HG03354 (cell line): ENCODE measurements around the gene TMEM132E.

Source experiments
- ATAC-seq: cut with Tn5 transposase; IDR thresholded peaks from one replicate; pipeline ENCODE4 v1.9.1; 2021; ENCODE audit warnings: mild to moderate bottlenecking; ENCODE audit not compliant: unreplicated experiment, poor library complexity, severe bottlenecking

The TMEM132E gene

DNA sequence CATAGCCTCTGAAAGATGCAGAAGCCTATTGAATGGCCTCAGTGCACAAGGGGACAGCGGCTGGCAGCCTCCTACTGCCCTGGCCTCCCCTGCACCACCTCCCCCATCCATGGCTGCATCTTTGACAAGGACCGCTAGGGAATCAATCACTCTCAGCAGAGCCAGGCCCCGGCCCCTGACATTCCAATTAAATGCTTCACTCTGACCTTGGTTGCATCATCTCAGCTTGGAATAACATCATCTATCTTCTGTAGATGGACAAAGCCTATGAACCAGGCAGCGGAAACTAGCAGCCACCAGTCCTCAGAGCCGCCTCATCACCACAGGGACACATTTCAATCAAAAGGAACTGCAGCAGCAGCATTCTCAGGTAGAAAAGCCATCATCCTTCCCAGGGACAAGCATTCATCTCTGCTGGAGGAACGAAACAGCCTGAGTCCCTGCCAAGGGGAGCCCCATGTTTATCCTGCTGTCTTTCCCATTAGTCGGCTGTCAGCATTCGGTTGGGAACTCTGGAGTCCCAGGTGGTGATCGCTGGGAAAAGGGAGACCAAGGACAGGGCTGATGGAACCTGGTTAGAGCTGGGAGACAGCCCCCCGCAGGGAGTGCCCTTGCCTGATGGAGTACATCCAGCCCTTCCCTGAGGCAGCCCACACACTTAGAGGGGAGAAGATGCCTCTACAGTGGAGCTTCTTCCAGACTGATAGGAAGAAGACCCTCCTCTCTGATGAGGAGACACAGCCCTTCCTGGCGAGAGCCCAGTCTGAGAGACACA is 11.5 kb upstream of the TMEM132E start:
- ATAC-seq = no peak

DNA sequence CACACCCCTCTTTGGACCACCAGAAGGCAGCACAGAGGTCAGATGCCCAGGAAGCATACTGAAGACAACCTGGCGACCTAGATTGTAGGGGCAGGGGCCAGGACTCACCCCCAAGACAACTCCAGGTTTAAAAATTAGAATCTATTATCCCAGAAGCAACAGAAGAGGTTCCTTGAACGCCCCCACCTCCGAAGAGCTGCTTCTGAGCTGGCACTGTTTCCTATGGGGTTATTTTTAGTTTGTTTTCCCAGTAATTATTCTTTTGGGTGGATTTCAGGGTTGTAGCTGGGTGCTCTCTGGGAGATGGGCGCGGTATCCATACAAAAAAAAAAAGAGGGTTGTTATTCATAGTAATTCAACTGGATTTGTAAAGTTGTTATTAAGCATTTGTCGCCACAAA is 10.4 kb upstream of the TMEM132E start:
- no peak for ATAC-seq

DNA sequence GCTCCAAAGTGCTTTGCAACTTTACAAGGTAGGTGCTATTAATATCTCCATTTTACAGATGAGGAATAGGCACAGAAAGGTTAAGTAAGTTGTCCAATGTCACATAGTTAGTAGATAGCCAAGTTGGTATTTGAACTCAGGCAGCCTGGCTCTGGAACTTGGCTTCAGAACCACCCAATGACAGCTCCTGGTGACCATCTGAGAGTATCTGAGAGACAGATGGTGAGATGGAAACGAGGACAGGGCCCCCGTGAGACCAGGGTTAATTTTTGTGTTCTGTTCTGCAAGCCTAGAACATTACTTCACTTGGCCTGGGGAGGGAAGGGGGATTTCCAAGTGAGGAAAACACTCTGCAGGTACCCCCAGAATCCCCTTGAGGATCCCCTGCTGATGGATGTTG is 9.8 kb upstream of the TMEM132E start:
- ATAC-seq = no peak

DNA sequence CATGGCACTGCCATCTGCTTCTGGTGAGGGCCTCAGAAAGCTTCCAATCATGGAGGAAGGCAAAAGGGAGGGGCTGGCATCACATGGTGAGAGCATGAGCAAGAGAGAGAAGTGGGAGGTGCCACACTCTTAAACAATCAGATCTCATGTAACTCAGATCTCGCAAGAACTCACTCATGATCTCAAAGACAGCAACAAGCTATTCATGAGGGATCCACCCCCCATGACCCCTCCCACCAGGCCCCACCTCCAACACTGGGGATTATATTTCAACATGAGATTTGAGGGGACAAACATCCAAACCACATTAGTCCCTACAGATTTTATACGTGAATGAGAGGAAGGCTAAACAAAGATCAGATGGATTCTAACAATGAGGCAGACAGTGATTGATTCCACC is 8.9 kb upstream of the TMEM132E start:
- no peak for ATAC-seq

DNA sequence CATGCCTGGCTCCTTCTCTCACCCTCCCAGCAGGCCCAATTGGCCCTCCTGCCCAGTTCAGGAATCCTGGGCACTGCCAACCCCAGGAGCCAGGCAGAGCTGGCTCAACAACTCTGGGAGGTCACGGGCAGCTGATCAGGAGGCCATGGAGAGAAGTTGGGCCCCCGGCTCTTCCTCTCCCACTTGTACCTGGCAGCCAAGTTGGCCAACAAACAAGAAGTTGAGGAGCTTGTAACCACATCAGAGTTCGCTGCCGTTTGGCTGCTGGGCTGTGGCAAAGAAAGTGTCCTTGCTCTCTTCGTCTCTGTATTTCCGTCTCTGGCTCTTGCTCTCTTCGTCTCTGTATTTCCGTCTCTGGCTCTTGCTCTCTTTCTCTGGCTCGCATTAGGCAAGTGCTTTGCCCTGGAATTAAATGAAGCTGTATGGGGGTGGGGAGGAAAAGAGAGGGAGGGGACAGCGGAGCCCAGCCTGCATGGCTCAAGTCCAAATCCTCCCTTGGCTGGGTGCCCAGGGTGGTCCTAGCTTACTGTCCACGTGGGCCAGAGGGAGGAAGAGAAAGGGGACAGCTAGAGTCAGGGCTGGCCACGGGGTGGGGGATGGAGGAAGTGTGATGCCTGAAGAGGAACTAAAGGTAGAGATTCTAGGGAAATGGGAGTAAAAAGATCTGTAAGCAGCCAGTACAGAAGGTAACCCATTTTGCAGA is 7.8 kb upstream of the TMEM132E start:
- no peak for ATAC-seq

DNA sequence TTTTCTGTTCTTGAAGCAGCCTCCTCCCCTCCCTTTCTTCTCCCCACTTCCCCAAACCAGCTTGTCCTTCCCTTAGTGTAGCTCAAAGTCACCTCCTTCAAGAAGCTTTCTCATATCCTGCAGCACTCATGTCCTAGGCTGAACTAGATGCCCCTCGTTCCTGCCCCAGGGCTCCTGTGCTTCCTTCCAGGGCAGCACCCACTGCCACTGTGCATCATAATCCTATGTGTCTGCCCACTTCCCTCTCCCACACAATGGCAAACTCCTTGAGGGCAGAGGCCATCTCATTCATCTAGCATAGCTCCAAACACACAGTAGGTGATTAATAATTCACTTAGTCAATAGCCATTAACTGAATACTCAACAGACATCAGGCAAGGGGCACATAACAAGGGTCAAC is 6.9 kb upstream of the TMEM132E start:
- ATAC-seq = no peak

DNA sequence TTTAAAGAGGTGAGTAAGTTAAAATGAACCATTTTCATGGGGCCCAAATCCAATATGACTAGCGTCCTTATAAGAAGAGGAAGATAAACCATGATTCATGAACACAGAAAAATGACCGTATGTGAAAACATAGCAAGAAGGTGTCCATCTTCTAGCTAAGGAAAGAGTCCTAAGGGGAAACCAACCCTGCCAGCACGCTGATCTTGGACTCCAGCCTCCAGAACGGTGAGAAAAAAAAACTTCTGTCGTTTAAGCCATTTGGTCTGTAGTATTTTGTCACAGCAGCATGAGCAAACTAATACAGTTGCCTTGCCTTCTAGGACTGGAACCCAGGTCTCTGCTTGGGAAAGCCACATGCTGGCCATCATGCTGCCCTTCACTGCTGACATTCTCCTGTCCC is 4.2 kb upstream of the TMEM132E start:
- no peak for ATAC-seq

DNA sequence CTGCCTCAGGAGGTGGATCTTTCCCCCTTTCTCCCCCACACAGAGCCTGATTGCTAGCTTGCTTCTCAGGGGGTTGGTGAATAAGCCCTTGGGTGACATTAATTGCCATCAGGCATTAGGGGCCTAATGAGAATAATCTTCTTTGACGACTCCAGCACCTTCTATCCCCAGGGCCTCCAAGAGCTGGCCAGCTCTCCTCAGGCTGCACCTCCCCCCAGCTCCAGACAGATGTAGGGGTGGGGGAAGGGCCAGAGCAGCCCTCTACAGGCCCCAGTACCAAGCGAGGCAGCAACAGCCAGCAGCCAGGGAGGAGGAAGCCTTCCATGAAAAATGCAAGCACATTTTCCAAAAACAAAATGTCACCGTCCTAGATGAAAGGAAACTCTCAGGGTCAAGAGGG is 1.4 kb upstream of the TMEM132E start:
- no peak for ATAC-seq

DNA sequence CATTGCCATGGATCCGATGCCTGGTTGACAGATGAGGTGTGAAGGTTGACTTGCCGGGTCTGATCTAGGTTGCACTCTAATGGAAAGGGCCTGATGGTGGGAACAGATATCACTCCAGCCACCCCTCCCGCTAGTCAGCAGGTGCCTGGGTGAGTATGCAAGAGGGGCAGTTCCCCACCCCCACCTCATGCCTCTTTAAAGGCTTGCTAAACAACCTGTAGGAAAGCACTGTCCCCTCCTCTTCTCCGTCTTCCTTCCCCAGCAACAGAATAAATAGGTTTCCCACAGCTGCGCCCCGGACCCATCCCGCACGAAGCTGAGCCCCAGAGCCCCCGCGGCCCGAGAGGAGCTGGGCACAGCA is 746 bp upstream of the TMEM132E start:
- no peak for ATAC-seq

DNA sequence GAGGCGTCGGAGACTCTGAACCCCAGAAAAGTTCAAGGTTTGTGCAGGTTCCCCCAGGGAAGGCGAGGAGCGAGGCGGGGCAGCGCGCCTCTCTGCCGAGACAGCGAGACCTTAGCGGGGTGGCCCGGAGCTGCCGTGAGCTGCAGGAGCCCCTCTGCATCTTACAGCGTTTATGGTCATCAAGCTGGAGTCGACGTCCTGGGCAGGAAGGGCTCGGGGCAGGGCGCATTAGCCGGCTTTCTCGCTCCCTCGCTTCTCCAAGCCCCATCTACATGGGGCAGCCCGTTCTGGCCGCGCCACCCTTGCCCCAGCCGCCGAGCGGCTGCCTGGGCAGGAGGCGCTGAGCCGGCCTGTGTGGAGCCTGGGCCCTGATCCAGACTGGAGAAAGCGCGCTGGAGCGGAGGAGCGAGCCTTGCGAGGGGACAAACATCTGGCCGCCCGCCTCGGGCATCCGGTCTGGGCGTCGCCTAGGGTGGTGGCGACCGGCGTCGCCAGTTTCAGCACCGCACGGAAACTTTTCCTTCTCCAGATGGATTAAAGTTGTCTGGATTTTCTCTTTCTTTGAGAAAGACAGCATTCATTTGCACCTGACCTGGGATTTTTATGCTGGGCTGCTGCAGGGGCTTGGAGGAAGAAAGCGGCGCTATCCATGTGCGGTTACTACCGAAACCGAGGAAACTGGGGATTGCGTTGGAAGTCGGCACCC is 750 bp downstream of the TMEM132E start:
- ATAC-seq = no peak

DNA sequence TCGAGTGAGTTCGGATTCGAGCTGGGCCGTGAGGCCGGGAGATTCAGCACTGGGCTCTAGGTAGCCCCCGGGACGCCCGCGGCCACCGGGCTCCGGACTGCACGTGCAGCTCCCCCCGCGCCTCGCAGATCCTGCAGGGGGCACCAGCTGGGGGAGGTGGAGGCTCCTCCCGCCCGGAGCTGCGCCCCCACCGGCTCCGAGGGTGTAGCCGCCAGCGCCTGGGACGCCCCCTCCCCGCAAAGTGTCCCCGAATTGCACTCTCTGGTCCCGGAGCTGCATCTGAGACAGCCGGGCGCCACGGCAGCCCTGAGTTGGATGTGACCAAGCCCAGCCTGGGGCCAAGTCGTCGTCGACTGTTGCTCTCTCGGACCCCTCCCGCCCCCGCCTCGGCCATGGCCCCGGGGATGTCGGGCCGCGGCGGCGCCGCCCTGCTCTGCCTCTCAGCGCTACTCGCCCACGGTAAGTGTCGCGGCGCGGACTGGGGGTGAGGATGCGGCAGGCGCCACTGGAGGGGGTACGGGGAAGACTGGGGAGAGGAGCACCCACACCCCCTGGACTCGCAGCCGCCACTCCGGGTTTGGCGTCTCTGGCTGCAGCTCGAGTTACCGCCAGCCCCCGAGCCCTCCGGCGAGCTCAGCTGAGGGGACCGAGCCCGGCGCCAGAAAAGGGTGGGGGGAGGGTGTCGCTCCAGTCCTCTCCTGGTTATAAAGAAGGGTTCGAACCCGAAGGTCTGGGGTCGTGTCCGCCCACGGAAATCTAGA is 1.5 kb downstream of the TMEM132E start:
- no peak for ATAC-seq

DNA sequence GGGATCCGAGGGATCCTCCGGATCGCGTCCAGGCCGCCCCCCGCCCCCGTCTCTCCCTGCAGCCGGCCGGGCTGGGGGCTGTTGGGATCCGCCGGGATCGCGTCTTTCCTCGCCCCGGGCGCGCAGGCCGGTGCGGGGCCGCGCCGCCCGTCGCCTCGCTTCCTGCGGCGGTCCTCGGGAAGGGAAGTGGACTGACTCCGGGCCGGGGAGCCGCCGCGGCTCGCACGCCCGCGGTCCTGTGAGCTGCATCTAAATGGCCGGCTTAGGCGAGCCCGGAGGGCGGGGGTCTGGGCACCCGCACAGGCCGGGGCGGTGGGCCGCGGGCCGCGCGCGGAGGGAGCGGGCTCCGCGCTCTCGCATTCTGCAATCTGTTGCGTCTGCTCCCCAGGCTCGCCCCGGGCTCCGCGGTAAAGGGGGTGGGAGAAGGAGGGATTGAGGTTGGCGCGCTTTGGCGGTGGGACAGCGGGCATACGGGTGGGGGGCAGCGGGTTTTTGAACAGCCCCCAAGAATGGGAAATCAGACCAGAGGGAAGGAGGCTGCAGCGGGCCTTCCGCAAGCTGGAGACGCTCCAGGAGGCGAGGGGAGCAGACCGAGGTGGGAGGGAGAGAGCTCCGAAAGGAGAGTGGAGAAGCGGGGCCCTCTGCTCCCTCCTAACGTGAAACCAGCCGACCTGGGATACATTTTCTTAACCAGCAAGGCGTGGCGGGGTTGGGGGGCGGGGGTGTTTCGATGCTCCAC is 2.2 kb downstream of the TMEM132E start:
- ATAC-seq = no peak

DNA sequence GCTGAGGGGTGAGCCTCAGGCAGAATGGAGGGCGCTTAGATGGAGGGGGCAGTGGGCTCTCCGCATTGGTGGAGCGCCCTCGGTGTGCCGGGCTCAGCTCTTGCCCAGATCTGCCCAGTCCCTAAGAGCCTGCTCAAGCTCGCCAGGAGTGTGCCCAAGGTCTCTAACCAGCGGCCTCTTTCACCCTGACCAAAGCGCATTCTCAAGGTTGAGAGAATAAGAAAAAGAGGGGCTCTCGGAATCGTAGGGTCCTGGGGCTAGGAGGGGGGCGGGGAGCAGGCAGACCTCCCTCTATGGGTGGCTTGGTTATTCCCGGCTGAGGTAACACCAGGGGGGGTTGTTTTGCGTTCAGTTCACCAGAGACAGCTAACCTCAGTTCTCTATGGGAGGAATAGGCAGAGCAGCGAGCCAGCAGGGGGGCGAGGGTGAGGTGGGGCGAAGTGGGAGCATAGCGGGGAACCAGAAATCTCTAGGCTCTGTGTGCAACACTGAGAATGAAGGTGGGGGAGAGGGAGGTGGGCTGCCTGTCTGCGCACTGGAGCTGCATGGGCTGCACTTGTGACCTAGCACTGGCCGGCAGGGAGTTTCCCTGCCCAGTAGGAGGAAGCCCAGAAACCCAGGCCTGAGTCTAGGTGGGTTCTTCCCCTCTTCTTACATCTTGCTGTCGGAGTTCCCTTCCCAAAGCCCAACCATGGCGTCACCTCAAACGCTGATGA is 3.0 kb downstream of the TMEM132E start:
- no peak for ATAC-seq

DNA sequence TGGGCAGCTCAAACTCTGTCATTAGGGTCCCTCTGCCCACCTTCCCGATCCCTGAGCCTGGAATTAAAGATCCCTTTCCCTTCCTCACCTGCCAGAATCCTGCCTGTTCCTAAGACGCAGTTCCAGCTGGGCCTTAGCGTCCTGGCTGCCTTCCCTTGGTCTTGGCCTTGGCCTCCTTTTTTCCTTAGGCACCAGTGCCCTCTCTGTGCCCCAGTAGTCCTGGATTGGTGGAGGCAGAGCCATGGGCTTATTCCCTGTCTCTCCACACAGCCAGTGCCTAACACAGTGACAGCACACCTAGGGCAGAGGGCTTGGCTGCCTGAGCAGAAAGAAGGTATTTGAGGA is 3.5 kb downstream of the TMEM132E start:
- ATAC-seq = no peak

DNA sequence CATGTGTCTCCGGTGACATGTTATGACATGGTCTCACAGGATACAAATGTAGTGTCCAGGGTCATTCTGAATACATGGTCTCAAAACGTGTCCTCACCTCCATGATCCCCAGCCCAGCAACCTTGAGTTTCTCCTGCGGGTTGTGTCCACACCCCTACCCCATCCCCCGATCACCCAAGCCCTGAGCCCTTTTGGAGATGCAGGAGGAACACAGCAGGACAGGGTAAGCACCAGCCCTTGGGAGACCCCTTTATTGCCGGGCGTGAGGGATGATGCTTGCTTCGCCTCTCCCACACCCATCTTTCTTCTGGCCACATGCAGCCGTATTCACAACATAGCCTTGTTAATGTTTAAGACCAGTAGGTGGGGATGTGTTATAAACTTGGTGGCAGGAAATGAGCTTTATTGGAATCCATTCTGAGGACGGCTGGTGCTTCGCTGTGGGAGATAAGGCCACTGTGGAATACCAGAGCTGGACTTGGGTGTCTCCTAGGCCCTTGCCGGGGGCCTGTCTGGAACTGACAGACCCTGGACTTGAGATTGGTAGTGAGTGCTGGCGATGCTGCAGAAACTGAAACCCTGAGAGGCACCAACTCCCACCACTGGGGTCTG is 5.5 kb downstream of the TMEM132E start:
- no peak for ATAC-seq

DNA sequence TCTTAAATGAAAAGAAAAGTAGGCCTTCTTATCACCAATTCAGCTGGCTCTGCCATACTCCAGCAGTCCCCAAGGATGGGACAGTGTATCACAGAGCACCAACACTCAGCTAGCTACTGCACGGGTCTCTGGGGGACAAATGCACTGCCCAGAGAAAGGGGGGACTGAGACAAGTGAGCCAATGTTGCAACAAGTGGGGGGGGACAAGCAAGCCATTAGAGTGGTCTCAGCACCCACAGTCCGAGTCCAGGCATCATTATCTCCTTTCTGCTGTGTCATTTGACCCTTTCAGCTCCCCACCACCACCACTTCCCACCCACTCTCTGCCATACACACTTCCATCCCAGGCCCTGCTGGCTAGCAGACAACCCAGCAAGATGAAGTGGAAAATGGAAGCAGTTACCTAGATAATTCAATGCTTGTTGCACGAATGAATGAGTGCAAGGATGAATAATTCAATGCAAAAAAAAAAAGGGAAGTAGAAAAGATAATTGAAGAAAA is 7.0 kb downstream of the TMEM132E start:
- no peak for ATAC-seq

DNA sequence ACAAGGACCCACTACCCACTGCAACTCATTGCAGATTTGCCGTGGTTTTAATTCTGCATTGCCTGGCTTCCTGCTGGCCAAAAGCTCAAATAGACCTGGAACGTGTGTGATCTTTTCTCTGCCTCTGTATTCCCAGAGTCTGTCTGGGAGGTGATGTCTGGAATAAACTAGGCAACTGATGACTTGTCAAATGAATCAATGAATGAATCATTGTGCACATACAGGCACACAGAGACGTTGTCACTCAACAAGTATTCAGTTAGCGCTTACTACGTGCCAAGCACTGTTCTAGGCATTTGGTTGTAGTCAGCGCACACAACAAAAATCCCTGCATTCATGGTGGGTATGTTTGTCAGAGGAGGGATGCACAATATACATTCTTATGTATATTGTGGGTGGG is 8.9 kb downstream of the TMEM132E start:
- no peak for ATAC-seq

DNA sequence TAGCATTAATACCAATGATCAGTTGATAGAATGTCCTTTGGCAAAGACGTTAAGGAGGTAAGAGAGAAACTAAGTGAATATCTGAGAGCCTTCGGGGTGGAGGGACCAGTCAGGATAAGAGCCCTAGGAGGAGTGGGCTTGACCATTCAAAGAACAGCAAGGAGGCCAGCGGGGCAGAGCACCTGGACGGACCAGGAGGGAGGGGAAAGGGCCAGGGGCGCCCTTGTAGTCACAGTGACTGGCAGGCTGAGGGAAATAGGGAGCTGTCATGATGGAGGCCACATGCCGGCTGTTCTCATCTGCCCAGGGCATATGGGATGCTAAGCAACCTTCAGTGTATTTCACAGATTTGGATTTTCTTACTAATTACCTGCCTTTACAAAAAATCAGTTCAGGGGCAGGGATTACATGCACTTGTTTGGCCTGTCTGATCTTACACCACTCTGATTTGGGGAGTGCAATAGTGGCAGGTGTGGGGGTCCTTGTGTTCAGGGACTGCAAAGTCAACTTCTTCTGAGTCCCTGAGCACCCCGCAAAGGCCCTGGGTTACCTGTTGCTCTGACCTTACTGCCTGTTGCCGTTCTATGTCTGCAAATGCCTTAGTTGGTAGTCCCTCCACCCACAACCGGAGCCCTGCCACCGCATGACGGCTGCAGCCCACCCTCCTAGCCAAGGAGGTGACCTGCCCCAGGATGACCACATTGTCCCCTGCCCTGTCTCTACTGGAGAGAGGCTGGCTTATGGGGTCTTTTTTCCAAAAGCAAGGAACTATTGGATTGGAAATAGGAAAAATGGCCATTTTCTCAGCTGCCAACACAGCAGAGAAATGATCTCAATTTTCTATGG is 10.0 kb downstream of the TMEM132E start:
- ATAC-seq = no peak
